Left lung (tissue), 10 donors: ENCODE results near the gene PDE4B. TPM values are rescaled to one million over a fixed set of nuclear protein-coding genes. Genes with fewer than 3 reads are reported as not detected.

Experiments used
- ATAC-seq: fragments of 200-7000 bp; cut with Tn5 transposase; one replicate; pipeline ENCODE4 v1.9.1; 2020; ENCODE audit warnings: moderate library complexity
- DNase-seq, 4 donors: peaks; one replicate each; pipeline ENCODE4 v3.0.0-alpha.2; 2013 to 2020
- H3K27ac ChIP-seq, 2 donors: fragments of 200-600 bp; sonication (generic) in 1 of 2; one replicate each; pipeline versions ENCODE4 v1.5.0 to v1.8.0; 2020 to 2021
- H3K27me3 ChIP-seq, 2 donors: fragments of 200-600 bp; sonication (generic) in 1 of 2; one replicate each; pipeline versions ENCODE4 v1.5.0 to v1.8.0; 2020 to 2021
- H3K36me3 ChIP-seq, 2 donors: fragments of 200-600 bp; sonication (generic) in 1 of 2; one replicate each; pipeline versions ENCODE4 v1.5.0 to v1.8.0; 2020 to 2021
- H3K4me1 ChIP-seq, 2 donors: fragments of 200-600 bp; one replicate each; pipeline ENCODE4 v1.8.0; 2021
- H3K4me3 ChIP-seq, 2 donors: fragments of 200-600 bp; sonication (generic) in 1 of 2; one replicate each; pipeline versions ENCODE4 v1.5.0 to v1.8.0; 2020 to 2021; ENCODE audit warnings: mild to moderate bottlenecking in 1 of 2
- H3K9me3 ChIP-seq, 2 donors: fragments of 200-600 bp; sonication (generic) in 1 of 2; one replicate each; pipeline versions ENCODE4 v1.5.0 to v1.8.0; 2020 to 2021
- intact Hi-C, 2 donors: fragments of 100-400 bp; cut with DNase I; formaldehyde crosslinking; loops; one replicate each; pipeline versions ENCODE4 v1.11.2 to v1.14.2; 2022
- polyA plus RNA-seq, 6 donors: library from polyadenylated mRNA; unstranded; fragments of 120-200 nt; gene quantifications; one replicate each; pipeline ENCODE4 v1.2.1, GENCODE V29; 2013; ENCODE audit not compliant: insufficient read length in 6 of 6
- total RNA-seq, 2 donors: library from RNA; stranded (reverse); fragmentation: NEBNext Ultra II Directional; extraction: Animal tissue kit (Norgen Biotek cat#: 25700); gene quantifications; one replicate each; pipeline ENCODE4 v1.2.1, GENCODE V29; 2021
- TF ChIP-seq, protein P1 (sequence below), 2 donors: fragments of 200-600 bp; sonication (generic) in 1 of 2; IDR thresholded peaks; one replicate each; pipeline versions ENCODE4 v1.5.0 to v1.8.0; 2021; ENCODE audit warnings: antibody characterized with exemption in 2 of 2
- donor health status: DM: no; HTN: yes; CAD: no.
- donor health status: DM: no; HTN: no; CAD: no.

PDE4B gene
- total and polyA plus RNA-seq, 8 donors: 8.6 to 50.7 (median 19.2) TPM

DNA sequence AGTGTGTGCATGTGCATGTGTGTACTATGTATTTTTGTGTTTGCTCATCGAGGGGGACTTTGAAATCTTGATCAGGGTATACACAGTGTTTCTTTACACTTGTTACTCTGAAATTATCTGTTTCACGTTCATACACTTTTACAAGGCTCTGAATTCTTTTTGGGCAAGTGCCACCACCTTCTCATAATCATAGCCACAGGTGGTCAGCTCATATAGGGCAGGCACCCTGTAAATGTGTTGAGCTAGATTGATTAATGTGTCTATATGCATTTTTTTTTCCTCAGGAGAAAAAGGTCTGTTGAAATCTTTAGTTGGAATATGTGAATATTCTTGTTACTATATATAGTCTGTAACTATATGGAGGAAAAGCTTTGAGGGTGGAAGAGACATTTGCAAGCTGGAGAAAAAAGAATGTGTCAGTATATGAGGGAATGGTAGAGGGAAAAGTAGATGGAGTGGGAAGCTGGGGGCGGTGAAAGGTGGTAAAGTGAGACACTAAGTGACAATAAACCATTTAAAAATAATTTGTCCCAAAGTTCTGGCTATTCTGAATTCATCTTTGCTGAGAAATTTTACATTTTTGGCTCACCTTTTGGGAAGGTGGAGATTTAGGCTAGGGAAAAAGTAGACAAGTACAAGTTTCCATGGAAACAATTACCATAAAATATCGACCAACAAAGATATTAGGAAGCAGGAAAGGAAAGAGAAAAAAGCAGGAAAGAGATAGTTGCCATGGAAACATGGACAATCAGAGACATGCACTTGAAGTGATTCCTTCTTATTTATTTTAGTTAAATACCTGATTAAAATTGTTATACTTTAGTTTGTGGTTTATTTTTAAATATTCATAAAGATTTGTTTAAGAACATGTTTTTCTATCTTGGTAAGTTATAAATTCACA, 277.5 kb downstream of the PDE4B start:
- H3K4me1 ChIP-seq: no peaks in the 10 kb centered on the region
- H3K27ac ChIP-seq: no peak overlapping the region
- ATAC-seq: no peak
- no peaks in the 10 kb centered on the region for H3K36me3 ChIP-seq
- intact Hi-C loops: no loop called here
- no peak for DNase-seq
- TF ChIP-seq, protein P1, sequence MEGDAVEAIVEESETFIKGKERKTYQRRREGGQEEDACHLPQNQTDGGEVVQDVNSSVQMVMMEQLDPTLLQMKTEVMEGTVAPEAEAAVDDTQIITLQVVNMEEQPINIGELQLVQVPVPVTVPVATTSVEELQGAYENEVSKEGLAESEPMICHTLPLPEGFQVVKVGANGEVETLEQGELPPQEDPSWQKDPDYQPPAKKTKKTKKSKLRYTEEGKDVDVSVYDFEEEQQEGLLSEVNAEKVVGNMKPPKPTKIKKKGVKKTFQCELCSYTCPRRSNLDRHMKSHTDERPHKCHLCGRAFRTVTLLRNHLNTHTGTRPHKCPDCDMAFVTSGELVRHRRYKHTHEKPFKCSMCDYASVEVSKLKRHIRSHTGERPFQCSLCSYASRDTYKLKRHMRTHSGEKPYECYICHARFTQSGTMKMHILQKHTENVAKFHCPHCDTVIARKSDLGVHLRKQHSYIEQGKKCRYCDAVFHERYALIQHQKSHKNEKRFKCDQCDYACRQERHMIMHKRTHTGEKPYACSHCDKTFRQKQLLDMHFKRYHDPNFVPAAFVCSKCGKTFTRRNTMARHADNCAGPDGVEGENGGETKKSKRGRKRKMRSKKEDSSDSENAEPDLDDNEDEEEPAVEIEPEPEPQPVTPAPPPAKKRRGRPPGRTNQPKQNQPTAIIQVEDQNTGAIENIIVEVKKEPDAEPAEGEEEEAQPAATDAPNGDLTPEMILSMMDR (IDR thresholded peaks at IDR 0.05): no peak
- no peaks in the 10 kb centered on the region for H3K27me3 ChIP-seq
- no peak overlapping the region for H3K4me3 ChIP-seq
- H3K9me3 ChIP-seq: no peaks in the 10 kb centered on the region

DNA sequence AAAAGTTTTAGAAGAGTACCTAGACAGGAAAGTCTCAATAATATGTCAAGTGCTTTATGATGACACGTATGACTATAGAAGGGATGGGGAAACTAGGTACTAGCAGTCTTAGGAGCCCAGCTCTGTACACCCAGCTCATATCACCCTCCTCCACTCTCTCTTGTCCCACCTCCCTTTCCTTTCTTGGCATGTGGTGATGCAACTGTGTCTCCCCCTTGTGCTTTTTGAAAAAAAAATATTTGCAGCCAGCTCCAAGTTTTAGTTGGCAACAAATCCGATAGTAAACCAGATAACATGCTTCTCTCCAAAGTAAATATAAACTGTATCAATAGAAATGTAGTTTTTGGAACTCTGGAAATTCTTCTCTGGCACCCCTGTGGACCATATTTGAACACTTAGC, 280.7 kb downstream of the PDE4B start:
- Histone ChIP-seq H3K9me3 (no peaks in the 10 kb centered on the region), H3K36me3 (no peaks in the 10 kb centered on the region), H3K27me3 (peaks cover 0 to 6% of the 10 kb centered on the region in 2 donors), H3K27ac (no peak overlapping the region), H3K4me3 (no peak overlapping the region), H3K4me1 (no peaks in the 10 kb centered on the region)
- TF ChIP-seq, protein P1 (IDR thresholded peaks at IDR 0.05): no peak
- ATAC-seq: no peak
- intact Hi-C loops: no loop called here
- DNase-seq: no peak

DNA sequence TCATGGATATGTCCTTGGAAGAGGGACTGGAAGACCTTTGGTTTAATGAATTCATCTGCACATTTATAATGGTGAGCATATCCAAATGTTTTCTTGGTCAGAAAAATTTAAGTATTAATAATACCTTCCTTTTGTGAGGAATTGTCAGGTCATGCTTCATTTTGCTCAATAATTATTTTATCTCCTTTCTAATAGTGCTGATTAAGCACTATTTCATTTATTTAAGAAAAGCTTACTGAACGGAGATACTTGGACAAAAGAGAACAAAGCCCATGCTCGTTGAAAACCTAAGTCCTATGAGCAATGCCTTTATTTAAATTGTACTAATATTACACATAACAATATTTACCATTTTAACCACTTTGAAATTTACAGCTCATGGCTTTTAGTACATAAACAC, 281.5 kb downstream of the PDE4B start:
- Histone ChIP-seq H3K4me1 (no peaks in the 10 kb centered on the region), H3K27ac (no peak overlapping the region), H3K9me3 (no peaks in the 10 kb centered on the region), H3K27me3 (peaks cover 0 to 7% of the 10 kb centered on the region in 2 donors), H3K4me3 (no peak overlapping the region), H3K36me3 (no peaks in the 10 kb centered on the region)
- ATAC-seq: no peak
- TF ChIP-seq, protein P1 (IDR thresholded peaks at IDR 0.05): no peak
- no peak for DNase-seq
- intact Hi-C loops: no loop called here

DNA sequence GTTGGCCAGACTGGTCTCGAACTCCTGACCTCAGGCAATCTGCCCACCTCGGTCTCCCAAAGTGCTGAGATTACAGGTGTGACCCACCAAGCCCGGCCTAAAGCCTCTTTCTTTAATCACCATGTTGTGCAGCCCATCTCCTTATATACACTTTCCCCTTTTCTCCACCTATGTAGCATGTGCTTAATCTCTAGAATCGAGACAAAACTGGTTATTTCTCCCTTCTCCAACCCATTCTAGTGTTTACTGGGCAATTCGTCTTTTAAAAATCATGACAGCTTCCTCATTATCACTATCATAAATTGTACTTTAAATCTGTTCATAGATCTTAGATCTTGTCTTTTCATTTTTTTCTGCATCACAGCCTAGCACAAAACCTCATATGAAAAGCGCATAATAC, 285.7 kb downstream of the PDE4B start:
- H3K36me3 ChIP-seq: no peaks in the 10 kb centered on the region
- H3K4me1 ChIP-seq: no peaks in the 10 kb centered on the region
- H3K9me3 ChIP-seq: no peaks in the 10 kb centered on the region
- TF ChIP-seq, protein P1 (IDR thresholded peaks at IDR 0.05): no peak
- peaks cover 0 to 7% of the 10 kb centered on the region in 2 donors for H3K27me3 ChIP-seq
- H3K4me3 ChIP-seq: no peak overlapping the region
- intact Hi-C loops: no loop called here
- ATAC-seq: no peak
- no peak overlapping the region for H3K27ac ChIP-seq
- DNase-seq: no peak

DNA sequence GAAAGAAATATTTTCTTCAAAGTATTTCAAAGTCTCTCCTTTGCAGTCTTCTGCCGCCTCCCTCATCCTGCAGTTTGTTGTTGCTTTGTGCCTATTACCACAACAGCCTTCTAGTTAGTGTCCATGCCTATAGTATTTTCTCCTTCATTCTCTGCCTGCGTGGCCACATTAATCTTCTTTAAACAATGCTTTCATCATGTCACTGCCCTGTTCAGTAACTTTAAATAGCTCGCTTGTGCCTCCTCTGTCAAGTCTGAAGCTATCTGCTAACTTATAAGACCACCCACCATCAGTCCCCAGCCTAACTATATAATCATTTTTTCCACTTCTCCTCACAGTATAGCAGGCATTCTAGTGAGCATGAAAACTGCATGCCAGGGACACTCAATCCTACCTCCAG, 290.3 kb downstream of the PDE4B start:
- Histone ChIP-seq H3K4me3 (no peak overlapping the region), H3K9me3 (no peaks in the 10 kb centered on the region), H3K27ac (no peak overlapping the region), H3K27me3 (peaks cover 0 to 5% of the 10 kb centered on the region in 2 donors), H3K36me3 (no peaks in the 10 kb centered on the region), H3K4me1 (no peaks in the 10 kb centered on the region)
- TF ChIP-seq, protein P1 (IDR thresholded peaks at IDR 0.05): no peak
- intact Hi-C loops: no loop called here
- ATAC-seq (no peak), DNase-seq (no peak)
